Measurements from ENCODE around the gene ASIP.

DNA sequence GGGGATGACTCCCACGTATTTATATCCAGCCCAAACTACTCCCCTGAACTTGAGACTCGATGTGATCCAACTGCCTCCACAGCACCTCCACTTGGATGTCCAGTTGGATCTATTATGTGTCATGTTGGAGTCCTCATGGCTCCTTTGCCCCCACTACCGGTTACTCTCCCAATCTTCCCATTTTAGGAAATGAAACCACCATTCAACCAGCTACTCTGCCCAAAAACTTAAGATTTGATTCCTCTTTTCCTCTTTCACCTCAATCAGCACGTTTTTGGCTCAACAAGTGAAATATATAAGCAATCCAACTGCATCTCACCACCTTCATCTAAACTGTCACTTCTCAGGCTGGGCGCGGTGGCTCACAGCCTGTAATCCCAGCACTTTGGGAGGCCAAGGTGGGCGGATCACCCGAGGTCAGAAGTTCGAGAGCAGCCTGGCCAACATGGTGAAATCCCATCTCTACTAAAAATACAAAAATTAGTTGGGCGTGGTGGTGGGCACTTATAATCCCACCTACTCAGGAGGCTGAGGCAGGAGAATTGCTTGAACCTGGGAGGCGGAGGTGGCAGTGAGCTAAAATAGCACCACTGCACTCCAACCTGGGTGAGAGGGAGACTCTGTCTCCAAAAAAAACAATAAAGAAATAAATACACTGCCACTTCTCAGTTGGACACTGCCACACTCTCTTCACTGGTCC is 58.5 kb downstream of the ASIP start:
- TF ChIP-seq POLR2AphosphoS5 (IDR thresholded peaks at IDR 0.05) (no peak), EP300 (IDR thresholded peaks at IDR 0.05) (no peak), POLR2A (IDR thresholded peaks at IDR 0.05) (no peak)
- TF ChIP-seq, protein P1, sequence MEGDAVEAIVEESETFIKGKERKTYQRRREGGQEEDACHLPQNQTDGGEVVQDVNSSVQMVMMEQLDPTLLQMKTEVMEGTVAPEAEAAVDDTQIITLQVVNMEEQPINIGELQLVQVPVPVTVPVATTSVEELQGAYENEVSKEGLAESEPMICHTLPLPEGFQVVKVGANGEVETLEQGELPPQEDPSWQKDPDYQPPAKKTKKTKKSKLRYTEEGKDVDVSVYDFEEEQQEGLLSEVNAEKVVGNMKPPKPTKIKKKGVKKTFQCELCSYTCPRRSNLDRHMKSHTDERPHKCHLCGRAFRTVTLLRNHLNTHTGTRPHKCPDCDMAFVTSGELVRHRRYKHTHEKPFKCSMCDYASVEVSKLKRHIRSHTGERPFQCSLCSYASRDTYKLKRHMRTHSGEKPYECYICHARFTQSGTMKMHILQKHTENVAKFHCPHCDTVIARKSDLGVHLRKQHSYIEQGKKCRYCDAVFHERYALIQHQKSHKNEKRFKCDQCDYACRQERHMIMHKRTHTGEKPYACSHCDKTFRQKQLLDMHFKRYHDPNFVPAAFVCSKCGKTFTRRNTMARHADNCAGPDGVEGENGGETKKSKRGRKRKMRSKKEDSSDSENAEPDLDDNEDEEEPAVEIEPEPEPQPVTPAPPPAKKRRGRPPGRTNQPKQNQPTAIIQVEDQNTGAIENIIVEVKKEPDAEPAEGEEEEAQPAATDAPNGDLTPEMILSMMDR (IDR thresholded peaks at IDR 0.05) = no peak

Measured in gastroesophageal sphincter (tissue), 3 donors.